Measurements from ENCODE around the gene DOC2B.

Gene DOC2B

DNA sequence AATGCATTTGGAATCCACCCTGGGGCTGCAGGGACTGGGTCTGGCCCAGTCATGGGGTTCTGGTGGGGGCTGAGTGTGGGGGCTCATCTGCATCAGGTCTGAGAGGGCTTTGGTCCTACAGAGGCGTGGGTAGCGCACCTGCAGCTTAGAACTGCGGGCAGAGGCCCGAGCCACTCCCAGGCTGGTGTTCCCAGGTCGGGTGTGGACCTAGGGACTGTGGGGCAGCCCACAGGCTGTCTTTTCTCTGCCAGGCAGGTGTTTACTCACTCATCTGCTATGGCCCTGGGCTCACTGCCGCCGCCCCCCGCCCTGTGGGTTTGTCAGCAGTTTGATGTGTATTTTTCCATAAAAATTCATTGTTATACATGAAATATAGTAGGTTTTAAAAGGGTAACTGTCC is 27.0 kb upstream of the DOC2B start:
- ChIA-PET CTCF (interaction anchor here (0.5 to 1.1 kb wide), 2 partner anchors 18 to 501 kb away, joined by 4 read pairs; no protein-coding TSS in a partner anchor), POLR2A (no interaction called here)
- TF ChIP-seq ZNF785 (tag by site-specific recombination; IDR thresholded peaks at IDR 0.05) (no peak), AEBP2 (tag by site-specific recombination; IDR thresholded peaks at IDR 0.05; ENCODE audit: borderline replicate concordance) (no peak), ZBTB6 (tag by site-specific recombination; IDR thresholded peaks at IDR 0.05) (no peak), ZNF549 (tag by site-specific recombination; IDR thresholded peaks at IDR 0.05) (no peak), SETDB1 (IDR thresholded peaks at IDR 0.05; ENCODE audit: insufficient read length, low read length) (no peak), ZBTB44 (tag by site-specific recombination; IDR thresholded peaks at IDR 0.05) (no peak), KLF1 (tag by site-specific recombination; IDR thresholded peaks at IDR 0.05) (no peak), ZBTB21 (tag by site-specific recombination; IDR thresholded peaks at IDR 0.05) (no peak), ZNF610 (tag by site-specific recombination; IDR thresholded peaks at IDR 0.05; ENCODE audit: borderline replicate concordance) (no peak), ZNF362 (tag by site-specific recombination; IDR thresholded peaks at IDR 0.05) (no peak), GLIS1 (tag by site-specific recombination; IDR thresholded peaks at IDR 0.05) (no peak), ZBTB10 (tag by site-specific recombination; IDR thresholded peaks at IDR 0.05) (no peak), ZNF513 (tag by site-specific recombination; IDR thresholded peaks at IDR 0.05) (no peak), WT1 (tag by site-specific recombination; IDR thresholded peaks at IDR 0.05) (no peak)
- TF ChIP-seq, protein P1, sequence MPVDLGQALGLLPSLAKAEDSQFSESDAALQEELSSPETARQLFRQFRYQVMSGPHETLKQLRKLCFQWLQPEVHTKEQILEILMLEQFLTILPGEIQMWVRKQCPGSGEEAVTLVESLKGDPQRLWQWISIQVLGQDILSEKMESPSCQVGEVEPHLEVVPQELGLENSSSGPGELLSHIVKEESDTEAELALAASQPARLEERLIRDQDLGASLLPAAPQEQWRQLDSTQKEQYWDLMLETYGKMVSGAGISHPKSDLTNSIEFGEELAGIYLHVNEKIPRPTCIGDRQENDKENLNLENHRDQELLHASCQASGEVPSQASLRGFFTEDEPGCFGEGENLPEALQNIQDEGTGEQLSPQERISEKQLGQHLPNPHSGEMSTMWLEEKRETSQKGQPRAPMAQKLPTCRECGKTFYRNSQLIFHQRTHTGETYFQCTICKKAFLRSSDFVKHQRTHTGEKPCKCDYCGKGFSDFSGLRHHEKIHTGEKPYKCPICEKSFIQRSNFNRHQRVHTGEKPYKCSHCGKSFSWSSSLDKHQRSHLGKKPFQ (tag by site-specific recombination; IDR thresholded peaks at IDR 0.05): no peak
- TF ChIP-seq, protein P2, sequence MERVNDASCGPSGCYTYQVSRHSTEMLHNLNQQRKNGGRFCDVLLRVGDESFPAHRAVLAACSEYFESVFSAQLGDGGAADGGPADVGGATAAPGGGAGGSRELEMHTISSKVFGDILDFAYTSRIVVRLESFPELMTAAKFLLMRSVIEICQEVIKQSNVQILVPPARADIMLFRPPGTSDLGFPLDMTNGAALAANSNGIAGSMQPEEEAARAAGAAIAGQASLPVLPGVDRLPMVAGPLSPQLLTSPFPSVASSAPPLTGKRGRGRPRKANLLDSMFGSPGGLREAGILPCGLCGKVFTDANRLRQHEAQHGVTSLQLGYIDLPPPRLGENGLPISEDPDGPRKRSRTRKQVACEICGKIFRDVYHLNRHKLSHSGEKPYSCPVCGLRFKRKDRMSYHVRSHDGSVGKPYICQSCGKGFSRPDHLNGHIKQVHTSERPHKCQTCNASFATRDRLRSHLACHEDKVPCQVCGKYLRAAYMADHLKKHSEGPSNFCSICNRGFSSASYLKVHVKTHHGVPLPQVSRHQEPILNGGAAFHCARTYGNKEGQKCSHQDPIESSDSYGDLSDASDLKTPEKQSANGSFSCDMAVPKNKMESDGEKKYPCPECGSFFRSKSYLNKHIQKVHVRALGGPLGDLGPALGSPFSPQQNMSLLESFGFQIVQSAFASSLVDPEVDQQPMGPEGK (tag by site-specific recombination; IDR thresholded peaks at IDR 0.05): no peak
- TF ChIP-seq, protein P3, sequence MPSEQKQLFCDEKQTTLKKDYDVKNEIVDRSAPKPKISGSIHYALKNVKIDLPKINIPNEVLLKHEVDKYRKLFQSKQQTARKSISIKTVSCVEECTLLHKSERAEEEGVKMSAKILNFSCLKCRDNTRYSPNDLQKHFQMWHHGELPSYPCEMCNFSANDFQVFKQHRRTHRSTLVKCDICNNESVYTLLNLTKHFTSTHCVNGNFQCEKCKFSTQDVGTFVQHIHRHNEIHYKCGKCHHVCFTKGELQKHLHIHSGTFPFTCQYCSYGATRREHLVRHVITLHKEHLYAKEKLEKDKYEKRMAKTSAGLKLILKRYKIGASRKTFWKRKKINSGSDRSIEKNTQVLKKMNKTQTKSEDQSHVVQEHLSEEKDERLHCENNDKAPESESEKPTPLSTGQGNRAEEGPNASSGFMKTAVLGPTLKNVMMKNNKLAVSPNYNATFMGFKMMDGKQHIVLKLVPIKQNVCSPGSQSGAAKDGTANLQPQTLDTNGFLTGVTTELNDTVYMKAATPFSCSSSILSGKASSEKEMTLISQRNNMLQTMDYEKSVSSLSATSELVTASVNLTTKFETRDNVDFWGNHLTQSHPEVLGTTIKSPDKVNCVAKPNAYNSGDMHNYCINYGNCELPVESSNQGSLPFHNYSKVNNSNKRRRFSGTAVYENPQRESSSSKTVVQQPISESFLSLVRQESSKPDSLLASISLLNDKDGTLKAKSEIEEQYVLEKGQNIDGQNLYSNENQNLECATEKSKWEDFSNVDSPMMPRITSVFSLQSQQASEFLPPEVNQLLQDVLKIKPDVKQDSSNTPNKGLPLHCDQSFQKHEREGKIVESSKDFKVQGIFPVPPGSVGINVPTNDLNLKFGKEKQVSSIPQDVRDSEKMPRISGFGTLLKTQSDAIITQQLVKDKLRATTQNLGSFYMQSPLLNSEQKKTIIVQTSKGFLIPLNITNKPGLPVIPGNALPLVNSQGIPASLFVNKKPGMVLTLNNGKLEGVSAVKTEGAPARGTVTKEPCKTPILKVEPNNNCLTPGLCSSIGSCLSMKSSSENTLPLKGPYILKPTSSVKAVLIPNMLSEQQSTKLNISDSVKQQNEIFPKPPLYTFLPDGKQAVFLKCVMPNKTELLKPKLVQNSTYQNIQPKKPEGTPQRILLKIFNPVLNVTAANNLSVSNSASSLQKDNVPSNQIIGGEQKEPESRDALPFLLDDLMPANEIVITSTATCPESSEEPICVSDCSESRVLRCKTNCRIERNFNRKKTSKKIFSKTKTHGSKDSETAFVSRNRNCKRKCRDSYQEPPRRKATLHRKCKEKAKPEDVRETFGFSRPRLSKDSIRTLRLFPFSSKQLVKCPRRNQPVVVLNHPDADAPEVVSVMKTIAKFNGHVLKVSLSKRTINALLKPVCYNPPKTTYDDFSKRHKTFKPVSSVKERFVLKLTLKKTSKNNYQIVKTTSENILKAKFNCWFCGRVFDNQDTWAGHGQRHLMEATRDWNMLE (tag by site-specific recombination; conservative IDR thresholded peaks at IDR 0.05; ENCODE audit: low read depth): no peak

More for the DNA sequence above, 27.0 kb upstream of the DOC2B start:
- Histone ChIP-seq H3K27ac (ENCODE audit: extremely low read depth, low read depth, low read length) (no peak overlapping the region), H3K9me3 (ENCODE audit: control insufficient read depth, insufficient read depth, low read depth, low read length) (no peaks in the 10 kb centered on the region), H3K4me3 (ENCODE audit: low read depth, low read length) (no peak overlapping the region), H3K36me3 (ENCODE audit: control insufficient read depth in 2 of 2, insufficient read depth in 1 of 2, low read length in 2 of 2) (peaks cover 0 to 7% of the 10 kb centered on the region in 2 experiments; a peak in 1 of 3 replicates), H3K4me1 (ENCODE audit: control insufficient read depth, insufficient read depth, low read length) (no peaks in the 10 kb centered on the region)

All from HEK293 (cell line).